Spinal cord (tissue), 10 donors: ENCODE measurements around the gene TNIP1. TPM values are rescaled to one million over a fixed set of nuclear protein-coding genes. Genes with fewer than 3 reads are reported as not detected.

Source experiments
- DNase-seq, 6 donors: peaks; one replicate each; pipeline versions ENCODE4 v3.0.0 to v3.0.0-alpha.2; 2013 to 2015; ENCODE audit warnings: low spot score in 6 of 6, low read depth in 4 of 6
- H3K27ac ChIP-seq: one replicate; pipeline ENCODE4 v1.5.1; 2013; ENCODE audit warnings: low read depth, low read length, control low read depth
- H3K27me3 ChIP-seq: one replicate; pipeline ENCODE4 v1.6.1; 2013; ENCODE audit warnings: low read length; ENCODE audit not compliant: control insufficient read depth, insufficient read depth
- H3K36me3 ChIP-seq: one replicate; pipeline ENCODE4 v1.6.1; 2013; ENCODE audit warnings: low read length; ENCODE audit not compliant: control insufficient read depth, insufficient read depth
- H3K4me1 ChIP-seq: one replicate; pipeline ENCODE4 v1.6.1; 2013; ENCODE audit warnings: low read length; ENCODE audit not compliant: control insufficient read depth, insufficient read depth
- H3K4me3 ChIP-seq: one replicate; pipeline ENCODE4 v1.5.1; 2013; ENCODE audit warnings: low read depth, low read length, control low read depth
- H3K9me3 ChIP-seq: one replicate; pipeline ENCODE4 v1.6.1; 2013; ENCODE audit warnings: low read length; ENCODE audit not compliant: control insufficient read depth, insufficient read depth
- WGBS: methylation state at CpG from one replicate; pipeline ENCODE4 v1.1.5; 2013; ENCODE audit warnings: missing lambda C conversion rate; ENCODE audit not compliant: insufficient coverage; 5-methylcytosine and 5-hydroxymethylcytosine counted together
- polyA plus RNA-seq, 2 donors: library from polyadenylated mRNA; unstranded; fragments of 120-200 nt; gene quantifications; one replicate each; pipeline ENCODE4 v1.2.1, GENCODE V29; 2013; ENCODE audit not compliant: insufficient read length in 2 of 2
- total RNA-seq, 2 donors: library from RNA; depleted of rRNA in 1 of 2; stranded (reverse); fragments of 120-200 nt in 1 of 2; fragments of >200 nt in 1 of 2; gene quantifications; one replicate each; pipeline versions ENCODE4 v1.2.3 to v1.2.4, GENCODE V29; 2013 to 2014
- donor health status: healthy.

The TNIP1 gene
- total and polyA plus RNA-seq, 4 donors: 25.5 to 63.7 (median 52.4) TPM

- Histone ChIP-seq H3K27ac (no peak overlapping the region), H3K4me3 (no peak overlapping the region), H3K27me3 (no peaks in the 10 kb centered on the region), H3K36me3 (peaks cover 19% of the 10 kb centered on the region), H3K9me3 (no peaks in the 10 kb centered on the region), H3K4me1 (peaks cover 25% of the 10 kb centered on the region)
- DNase-seq: no peak
- WGBS: 96% methylated on average over 4 of the region's 6 CpGs
Observed at GRCh38 chr5:151097061-151097460, 16.2 kb upstream of the TNIP1 start.

- 92% methylated on average over 6 of the region's 6 CpGs for WGBS
- H3K9me3 ChIP-seq: no peaks in the 10 kb centered on the region
- H3K4me1 ChIP-seq: peaks cover 25% of the 10 kb centered on the region
- peaks cover 10% of the 10 kb centered on the region for H3K36me3 ChIP-seq
- H3K4me3 ChIP-seq: no peak overlapping the region
- no peak overlapping the region for H3K27ac ChIP-seq
- H3K27me3 ChIP-seq: no peaks in the 10 kb centered on the region
- no peak for DNase-seq
Observed at GRCh38 chr5:151096001-151096373, 15.2 kb upstream of the TNIP1 start.

- WGBS: 75% methylated on average over 3 of the region's 5 CpGs
- H3K27ac ChIP-seq: no peak overlapping the region
- no peaks in the 10 kb centered on the region for H3K27me3 ChIP-seq
- peaks cover 6% of the 10 kb centered on the region for H3K36me3 ChIP-seq
- H3K4me1 ChIP-seq: peaks cover 25% of the 10 kb centered on the region
- H3K9me3 ChIP-seq: no peaks in the 10 kb centered on the region
- H3K4me3 ChIP-seq: no peak overlapping the region
- peak in 2 of 6 donors; percentile 29 to 33 for DNase-seq
Observed at GRCh38 chr5:151095341-151096000, 14.6 kb upstream of the TNIP1 start.

GRCh38 chr5:151094852-151095245 lies 14.0 kb upstream of the TNIP1 start:
- H3K9me3 ChIP-seq: no peaks in the 10 kb centered on the region
- DNase-seq: peak in 1 of 6 donors; percentile 65
- H3K4me3 ChIP-seq: no peak overlapping the region
- no peaks in the 10 kb centered on the region for H3K27me3 ChIP-seq
- WGBS: 55% methylated on average over 5 of the region's 8 CpGs
- peaks cover 21% of the 10 kb centered on the region for H3K4me1 ChIP-seq
- no peak overlapping the region for H3K27ac ChIP-seq
- H3K36me3 ChIP-seq: peaks cover 3% of the 10 kb centered on the region

- Histone ChIP-seq H3K36me3 (peaks cover 2% of the 10 kb centered on the region), H3K9me3 (no peaks in the 10 kb centered on the region), H3K27ac (no peak overlapping the region), H3K4me3 (no peak overlapping the region), H3K27me3 (no peaks in the 10 kb centered on the region), H3K4me1 (peaks cover 21% of the 10 kb centered on the region)
- 67% methylated on average over 5 of the region's 12 CpGs for WGBS
- no peak for DNase-seq
Observed at GRCh38 chr5:151094030-151094851, 13.4 kb upstream of the TNIP1 start.

- no peak for DNase-seq
- peaks cover 21% of the 10 kb centered on the region for H3K4me1 ChIP-seq
- H3K27me3 ChIP-seq: no peaks in the 10 kb centered on the region
- no peaks in the 10 kb centered on the region for H3K36me3 ChIP-seq
- no peak overlapping the region for H3K4me3 ChIP-seq
- H3K27ac ChIP-seq: no peak overlapping the region
- H3K9me3 ChIP-seq: no peaks in the 10 kb centered on the region
- 74% methylated on average over 2 of the region's 2 CpGs for WGBS
Observed at GRCh38 chr5:151093476-151093889, 12.6 kb upstream of the TNIP1 start.

GRCh38 chr5:151092762-151093161 lies 11.9 kb upstream of the TNIP1 start:
- H3K36me3 ChIP-seq: no peaks in the 10 kb centered on the region
- WGBS: no CpG with 5 or more reads among the region's 2 CpGs
- no peaks in the 10 kb centered on the region for H3K9me3 ChIP-seq
- no peaks in the 10 kb centered on the region for H3K27me3 ChIP-seq
- no peak for DNase-seq
- H3K4me1 ChIP-seq: peaks cover 21% of the 10 kb centered on the region
- H3K4me3 ChIP-seq: no peak overlapping the region
- no peak overlapping the region for H3K27ac ChIP-seq

- H3K4me1 ChIP-seq: peaks cover 12% of the 10 kb centered on the region
- H3K4me3 ChIP-seq: no peak overlapping the region
- H3K36me3 ChIP-seq: peaks cover 2% of the 10 kb centered on the region
- H3K27me3 ChIP-seq: no peaks in the 10 kb centered on the region
- no CpG with 5 or more reads among the region's 2 CpGs for WGBS
- H3K9me3 ChIP-seq: no peaks in the 10 kb centered on the region
- no peak overlapping the region for H3K27ac ChIP-seq
- no peak for DNase-seq
Observed at GRCh38 chr5:151089726-151090125, 8.9 kb upstream of the TNIP1 start.

- no peak overlapping the region for H3K27ac ChIP-seq
- H3K4me3 ChIP-seq: no peak overlapping the region
- no peaks in the 10 kb centered on the region for H3K9me3 ChIP-seq
- no peak for DNase-seq
- H3K4me1 ChIP-seq: peaks cover 5% of the 10 kb centered on the region
- 100% methylated on average over 1 of the region's 4 CpGs for WGBS
- peaks cover 2% of the 10 kb centered on the region for H3K36me3 ChIP-seq
- no peaks in the 10 kb centered on the region for H3K27me3 ChIP-seq
Observed at GRCh38 chr5:151088986-151089385, 8.2 kb upstream of the TNIP1 start.

- H3K4me3 ChIP-seq: no peak overlapping the region
- H3K27ac ChIP-seq: no peak overlapping the region
- no peaks in the 10 kb centered on the region for H3K27me3 ChIP-seq
- WGBS: 74% methylated on average over 4 of the region's 7 CpGs
- peaks cover 3% of the 10 kb centered on the region for H3K4me1 ChIP-seq
- no peak for DNase-seq
- H3K9me3 ChIP-seq: no peaks in the 10 kb centered on the region
- H3K36me3 ChIP-seq: peaks cover 2% of the 10 kb centered on the region
Observed at GRCh38 chr5:151087486-151087885, 6.7 kb upstream of the TNIP1 start.
